Stomach (tissue), 4 donors: ENCODE data around the gene KLC4.

Source experiments
- POLR2AphosphoS5 ChIP-seq, 3 donors: sonication (generic); formaldehyde crosslinking; IDR thresholded peaks; one replicate each; pipeline ENCODE4 v1.6.1; 2016; ENCODE audit warnings: antibody characterized with exemption in 3 of 3
- TF ChIP-seq, protein P1 (sequence below), 7 experiments: fragments of 450-650 bp in 4 of 7; fragments of 200-600 bp in 3 of 7; sonication (generic) in 3 of 7; IDR thresholded peaks; one replicate each; pipeline ENCODE4 v1.5.1; 2016 to 2019; ENCODE audit warnings: antibody characterized with exemption in 7 of 7, control low read depth in 2 of 7, mild to moderate bottlenecking in 1 of 7

- TF ChIP-seq, protein P1, sequence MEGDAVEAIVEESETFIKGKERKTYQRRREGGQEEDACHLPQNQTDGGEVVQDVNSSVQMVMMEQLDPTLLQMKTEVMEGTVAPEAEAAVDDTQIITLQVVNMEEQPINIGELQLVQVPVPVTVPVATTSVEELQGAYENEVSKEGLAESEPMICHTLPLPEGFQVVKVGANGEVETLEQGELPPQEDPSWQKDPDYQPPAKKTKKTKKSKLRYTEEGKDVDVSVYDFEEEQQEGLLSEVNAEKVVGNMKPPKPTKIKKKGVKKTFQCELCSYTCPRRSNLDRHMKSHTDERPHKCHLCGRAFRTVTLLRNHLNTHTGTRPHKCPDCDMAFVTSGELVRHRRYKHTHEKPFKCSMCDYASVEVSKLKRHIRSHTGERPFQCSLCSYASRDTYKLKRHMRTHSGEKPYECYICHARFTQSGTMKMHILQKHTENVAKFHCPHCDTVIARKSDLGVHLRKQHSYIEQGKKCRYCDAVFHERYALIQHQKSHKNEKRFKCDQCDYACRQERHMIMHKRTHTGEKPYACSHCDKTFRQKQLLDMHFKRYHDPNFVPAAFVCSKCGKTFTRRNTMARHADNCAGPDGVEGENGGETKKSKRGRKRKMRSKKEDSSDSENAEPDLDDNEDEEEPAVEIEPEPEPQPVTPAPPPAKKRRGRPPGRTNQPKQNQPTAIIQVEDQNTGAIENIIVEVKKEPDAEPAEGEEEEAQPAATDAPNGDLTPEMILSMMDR (IDR thresholded peaks at IDR 0.05) = no peak
- no peak for TF ChIP-seq POLR2AphosphoS5 (IDR thresholded peaks at IDR 0.05)
These were observed 37.1 kb downstream of the KLC4 start for GRCh38 chr6:43096451-43097097.
